Measurements from ENCODE around the gene MPC1.
"Not testable (repeated sequence)": the region's sequence is repeated elsewhere in the genome, so short reads cannot be mapped to it uniquely, and the experiment has no call there.

- TF ChIP-seq CTCF, EZH2phosphoT487 (IDR thresholded peaks at IDR 0.05; ENCODE audit: low read length): not testable (repeated sequence)
Observed at GRCh38 chr6:166345672-166346071, 37.1 kb downstream of the MPC1 start.
